Endodermal cell (in vitro differentiated cells): ENCODE results near the gene FAM20A. TPM values are rescaled to one million over a fixed set of nuclear protein-coding genes. Genes with fewer than 3 reads are reported as not detected.
A peak's percentile ranks its signal among the peaks of the same experiment; 100 is the strongest.

Experiments used
- DNase-seq: peaks from one replicate; pipeline ENCODE4 v3.0.0-alpha.2; 2017
- H3K27ac ChIP-seq: 2 replicates; pipeline ENCODE4 v1.5.1; 2013; ENCODE audit warnings: mild to moderate bottlenecking, low read depth, low read length, moderate library complexity
- H3K27me3 ChIP-seq: 2 replicates; pipeline ENCODE4 v1.6.1; 2013; ENCODE audit warnings: mild to moderate bottlenecking, low read length, moderate library complexity; ENCODE audit not compliant: insufficient read depth, control insufficient read depth, poor library complexity, severe bottlenecking
- H3K36me3 ChIP-seq: 2 replicates; pipeline ENCODE4 v1.7.0; 2013; ENCODE audit warnings: mild to moderate bottlenecking, low read length, moderate library complexity; ENCODE audit not compliant: control insufficient read depth, insufficient read depth
- H3K4me1 ChIP-seq: one replicate; pipeline ENCODE4 v1.7.0; 2013; ENCODE audit warnings: low read length; ENCODE audit not compliant: control insufficient read depth, insufficient read depth
- H3K4me3 ChIP-seq: 2 replicates; pipeline ENCODE4 v1.5.1; 2013; ENCODE audit warnings: mild to moderate bottlenecking, low read length, moderate library complexity
- H3K9ac ChIP-seq: 2 replicates; pipeline ENCODE4 v1.6.1; 2013; ENCODE audit warnings: mild to moderate bottlenecking, low read length, moderate library complexity; ENCODE audit not compliant: poor library complexity, severe bottlenecking; ENCODE audit errors: extremely low read depth
- H3K9me3 ChIP-seq: 2 replicates; pipeline ENCODE4 v1.6.1; 2013; ENCODE audit warnings: mild to moderate bottlenecking, low read length, moderate library complexity; ENCODE audit not compliant: control insufficient read depth
- H3K27ac Mint-ChIP-seq: 2 replicates; pipeline ENCODE4 v1.8.0; 2020; ENCODE audit warnings: mixed read lengths
- H3K27me3 Mint-ChIP-seq: 2 replicates; pipeline ENCODE4 v1.8.0; 2021; ENCODE audit warnings: mild to moderate bottlenecking, mixed read lengths; ENCODE audit not compliant: insufficient read depth
- H3K36me3 Mint-ChIP-seq: 2 replicates; pipeline ENCODE4 v1.8.0; 2020; ENCODE audit warnings: low read depth, mixed read lengths
- H3K4me1 Mint-ChIP-seq: 2 replicates; pipeline ENCODE4 v1.8.0; 2020; ENCODE audit warnings: mixed read lengths
- H3K4me3 Mint-ChIP-seq: 2 replicates; pipeline ENCODE4 v1.8.0; 2020; ENCODE audit warnings: mild to moderate bottlenecking, moderate library complexity, mixed read lengths
- H3K9me3 Mint-ChIP-seq: 2 replicates; pipeline ENCODE4 v1.8.0; 2020; ENCODE audit warnings: mild to moderate bottlenecking, mixed read lengths
- CTCF ChIP-seq: fragments of 200-600 bp; sonication (generic); conservative IDR thresholded peaks from 2 replicates; pipeline ENCODE4 v1.5.0; 2021; ENCODE audit warnings: antibody characterized with exemption, mild to moderate bottlenecking
- WGBS, 2 experiments: methylation state at CpG; one replicate each; pipeline versions ENCODE4 v1.1.5 to v1.1.7; 2013; ENCODE audit warnings: missing lambda C conversion rate in 2 of 2, mixed read lengths in 1 of 2; ENCODE audit not compliant: insufficient coverage in 1 of 2, insufficient read length in 1 of 2; 5-methylcytosine and 5-hydroxymethylcytosine counted together
- total RNA-seq, 2 donors: library from RNA; stranded (reverse); fragmentation: NEBNext Ultra II Directional in 1 of 2; extraction: Animal tissue kit (Norgen Biotek cat#: 25700) in 1 of 2; gene quantifications; 2 replicates in 1 of 2; 3 replicates in 1 of 2; pipeline ENCODE4 v1.2.1, GENCODE V29; 2021

FAM20A gene
- total RNA-seq, 2 donors from 2014 or later: 58.7 to 74.3 TPM

GRCh38 chr17:68589086-68589485 is 12.1 kb downstream of the FAM20A start:
- Histone ChIP-seq H3K36me3 (peaks cover 74% of the 10 kb centered on the region), H3K4me1 (no peaks in the 10 kb centered on the region), H3K27ac (no peak overlapping the region), H3K9ac (no peak overlapping the region), H3K9me3 (peaks cover 61% of the 10 kb centered on the region), H3K4me3 (peak overlapping the region; percentile 38), H3K27me3 (no peaks in the 10 kb centered on the region)
- Mint-ChIP-seq H3K27me3 (no peaks in the 10 kb centered on the region), H3K36me3 (peaks cover 75% of the 10 kb centered on the region), H3K4me1 (no peaks in the 10 kb centered on the region), H3K9me3 (peaks cover 32% of the 10 kb centered on the region), H3K4me3 (no peak overlapping the region), H3K27ac (no peak overlapping the region)
- no peak for TF ChIP-seq CTCF
- peak; percentile 31 for DNase-seq
- WGBS, 2 experiments: 92 to 94% methylated on average over 3 of the region's 3 CpGs

- no peaks in the 10 kb centered on the region for H3K4me1 ChIP-seq
- H3K27me3 Mint-ChIP-seq: no peaks in the 10 kb centered on the region
- H3K9ac ChIP-seq: no peak overlapping the region
- peaks cover 72% of the 10 kb centered on the region for H3K36me3 Mint-ChIP-seq
- no peak overlapping the region for H3K27ac ChIP-seq
- H3K27ac Mint-ChIP-seq: no peak overlapping the region
- peaks cover 68% of the 10 kb centered on the region for H3K36me3 ChIP-seq
- peak; percentile 13 for DNase-seq
- TF ChIP-seq CTCF: no peak
- peaks cover 61% of the 10 kb centered on the region for H3K9me3 ChIP-seq
- peaks cover 32% of the 10 kb centered on the region for H3K9me3 Mint-ChIP-seq
- WGBS, 2 experiments: 70 to 100% methylated on average over 1 of the region's 1 CpG
- no peaks in the 10 kb centered on the region for H3K27me3 ChIP-seq
- H3K4me3 Mint-ChIP-seq: no peak overlapping the region
- H3K4me1 Mint-ChIP-seq: no peaks in the 10 kb centered on the region
- peak overlapping the region; percentile 38 for H3K4me3 ChIP-seq
Measured at GRCh38 chr17:68588362-68588761, 12.8 kb downstream of the FAM20A start.

GRCh38 chr17:68587847-68588246 is 13.3 kb downstream of the FAM20A start:
- H3K4me1 ChIP-seq: no peaks in the 10 kb centered on the region
- H3K36me3 ChIP-seq: peaks cover 68% of the 10 kb centered on the region
- Mint-ChIP-seq H3K4me1 (no peaks in the 10 kb centered on the region), H3K27me3 (no peaks in the 10 kb centered on the region), H3K4me3 (no peak overlapping the region), H3K27ac (no peak overlapping the region), H3K9me3 (peaks cover 32% of the 10 kb centered on the region), H3K36me3 (peaks cover 74% of the 10 kb centered on the region)
- DNase-seq: no peak
- H3K27ac ChIP-seq: no peak overlapping the region
- no peak for TF ChIP-seq CTCF
- peak overlapping the region; percentile 38 for H3K4me3 ChIP-seq
- 100% methylated on average over 2 of the region's 2 CpGs; no CpG with 5 or more reads in 1 of the 2 experiments for WGBS, 2 experiments
- no peaks in the 10 kb centered on the region for H3K27me3 ChIP-seq
- no peak overlapping the region for H3K9ac ChIP-seq
- peaks cover 56% of the 10 kb centered on the region for H3K9me3 ChIP-seq
